GM12878 (cell line): ENCODE measurements around the gene CDSN. TPM values are rescaled to one million over a fixed set of nuclear protein-coding genes. Genes with fewer than 3 reads are reported as not detected.
A peak's percentile ranks its signal among the peaks of the same experiment; 100 is the strongest.

ENCODE experiments used
- BACH1 ChIP-seq: fragments of 450-650 bp; IDR thresholded peaks from 2 replicates; pipeline ENCODE4 v1.6.1; 2017; ENCODE audit warnings: mild to moderate bottlenecking, borderline replicate concordance
- BCLAF1 ChIP-seq: fragments of 450-650 bp; IDR thresholded peaks from 2 replicates; pipeline ENCODE4 v1.6.1; 2017; ENCODE audit warnings: antibody characterized with exemption, mild to moderate bottlenecking, moderate library complexity
- CBX5 ChIP-seq: sonication (generic); IDR thresholded peaks from 2 replicates; pipeline ENCODE4 v1.6.1; 2016; ENCODE audit warnings: low read depth, moderate library complexity, mild to moderate bottlenecking, inconsistent platforms
- FOXM1 ChIP-seq: IDR thresholded peaks from 2 replicates; pipeline ENCODE4 v1.6.1; 2012; ENCODE audit warnings: low read depth, mild to moderate bottlenecking, inconsistent platforms, low read length, moderate library complexity
- HDAC2 ChIP-seq: fragments of 200-600 bp; sonication (generic); IDR thresholded peaks from 2 replicates; pipeline ENCODE4 v1.6.1; 2017
- MYC ChIP-seq: IDR thresholded peaks from 2 replicates; pipeline ENCODE4 v1.6.1; 2011; ENCODE audit warnings: mild to moderate bottlenecking, low read length, moderate library complexity, inconsistent platforms; ENCODE audit not compliant: insufficient read depth, insufficient replicate concordance, insufficient read length, severe bottlenecking
- PML ChIP-seq: IDR thresholded peaks from 2 replicates; pipeline ENCODE4 v1.6.1; 2012; ENCODE audit warnings: low read length, inconsistent platforms
- RCOR1 ChIP-seq: conservative IDR thresholded peaks from 2 replicates; pipeline ENCODE4 v1.6.1; 2012; ENCODE audit warnings: low read depth, low read length, improper control_type of control experiment
- SKIL ChIP-seq: fragments of 450-650 bp; IDR thresholded peaks from 2 replicates; pipeline ENCODE4 v1.6.1; 2017; ENCODE audit warnings: mild to moderate bottlenecking, low read depth, inconsistent platforms; ENCODE audit not compliant: poor library complexity, severe bottlenecking
- SREBF1 ChIP-seq: IDR thresholded peaks from 2 replicates; pipeline ENCODE4 v1.6.1; 2012; ENCODE audit warnings: mild to moderate bottlenecking, low read length
- ZNF207 ChIP-seq: fragments of 450-650 bp; IDR thresholded peaks from 2 replicates; pipeline ENCODE4 v1.6.1; 2014; ENCODE audit warnings: antibody characterized with exemption, mild to moderate bottlenecking, borderline replicate concordance
- ZNF687 ChIP-seq: fragments of 450-650 bp; IDR thresholded peaks from 2 replicates; pipeline ENCODE4 v1.6.1; 2017; ENCODE audit warnings: mild to moderate bottlenecking, moderate library complexity
- polyA plus RNA-seq, 11 experiments: library from polyadenylated mRNA; depleted of rRNA in 4 of 11; unstranded in 6 of 11; stranded (reverse) in 5 of 11; fragments of >200 nt; fragmentation: Nextera tagmentation in 4 of 11; fragmentation: Illumina TruSeq in 1 of 11; extraction: Ambion mirVana in 4 of 11; extraction: Trizol in 1 of 11; gene quantifications; 1 replicate in 1 of 11; 2 replicates in 10 of 11; pipeline versions ENCODE4 v1.2.1 to v1.2.3, GENCODE V29; 2011 to 2016; ENCODE audit warnings: inconsistent platforms in 2 of 11, missing spikeins in 2 of 11, low read depth in 1 of 11
- total RNA-seq, 4 experiments: library from RNA; depleted of rRNA in 3 of 4; stranded (reverse); fragments of >200 nt in 3 of 4; fragmentation: Illumina TruSeq in 1 of 4; extraction: Trizol in 1 of 4; gene quantifications; 2 replicates each; pipeline versions ENCODE4 v1.2.1 to v1.2.3, GENCODE V29; 2013 to 2021
- TF ChIP-seq, protein P1 (sequence below): IDR thresholded peaks from 2 replicates; pipeline ENCODE4 v1.6.1; 2011; ENCODE audit warnings: mild to moderate bottlenecking, low read depth, low read length, moderate library complexity; ENCODE audit not compliant: insufficient replicate concordance
- TF ChIP-seq, protein P2 (sequence below): fragments of 450-650 bp; formaldehyde crosslinking; IDR thresholded peaks from 2 replicates; pipeline ENCODE4 v1.4.0; 2020; ENCODE audit warnings: mild to moderate bottlenecking, moderate library complexity

The CDSN gene
- total and polyA plus RNA-seq, 10 of the 15 experiments (the other 5 are each of a cell fraction or from before 2014, with no cell fraction given) = 0.01 TPM; not detected in 9

DNA sequence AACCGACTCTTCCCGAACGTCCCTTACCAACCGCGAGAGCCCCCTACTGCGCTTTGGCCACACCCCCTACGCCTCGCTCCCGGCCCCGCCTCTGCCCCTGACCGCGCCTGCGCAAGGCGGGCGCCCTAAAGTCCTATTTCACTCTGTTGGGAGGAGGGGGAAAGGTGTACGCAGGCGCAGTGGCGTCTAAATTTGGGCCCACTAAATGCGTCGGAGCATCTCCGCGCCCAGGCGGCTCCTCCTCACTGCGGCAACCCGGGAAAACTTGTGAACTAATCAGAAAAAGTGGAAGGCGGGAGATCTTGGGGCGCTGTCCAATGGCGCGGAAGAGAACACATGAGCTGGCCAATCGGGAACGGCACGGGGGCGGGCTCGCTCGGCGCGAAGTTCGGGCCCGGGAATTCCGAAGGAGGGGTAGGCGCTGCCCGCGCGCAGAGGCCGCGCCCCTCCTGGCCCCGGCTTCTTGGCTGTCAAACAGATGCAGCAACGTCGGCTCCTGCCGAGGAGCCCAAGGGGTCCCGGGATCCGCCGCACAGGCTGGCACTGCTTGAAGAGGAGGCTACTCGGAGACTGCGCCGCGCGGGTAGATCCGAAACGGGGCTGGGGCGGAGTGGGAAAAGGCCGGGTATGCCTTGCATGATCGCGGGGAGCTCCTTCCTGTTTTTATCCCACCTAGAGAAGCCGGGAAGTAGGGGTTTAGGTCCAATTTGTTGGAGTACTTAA lies 38.1 kb upstream of the CDSN start, which contains the start of gene TCF19 (continued):
- no peak for TF ChIP-seq ZNF687
- no peak for TF ChIP-seq SKIL
- 0 out of 2 replicates have a peak, but pooled peaks have one; percentile 21 for TF ChIP-seq SREBF1
- peak; percentile 59; the same call in 1 of the 2 replicates for TF ChIP-seq PML
- TF ChIP-seq ZNF207 = peak; percentile 57; the same call in 1 of the 2 replicates
- no peak for TF ChIP-seq HDAC2
- TF ChIP-seq, protein P1, sequence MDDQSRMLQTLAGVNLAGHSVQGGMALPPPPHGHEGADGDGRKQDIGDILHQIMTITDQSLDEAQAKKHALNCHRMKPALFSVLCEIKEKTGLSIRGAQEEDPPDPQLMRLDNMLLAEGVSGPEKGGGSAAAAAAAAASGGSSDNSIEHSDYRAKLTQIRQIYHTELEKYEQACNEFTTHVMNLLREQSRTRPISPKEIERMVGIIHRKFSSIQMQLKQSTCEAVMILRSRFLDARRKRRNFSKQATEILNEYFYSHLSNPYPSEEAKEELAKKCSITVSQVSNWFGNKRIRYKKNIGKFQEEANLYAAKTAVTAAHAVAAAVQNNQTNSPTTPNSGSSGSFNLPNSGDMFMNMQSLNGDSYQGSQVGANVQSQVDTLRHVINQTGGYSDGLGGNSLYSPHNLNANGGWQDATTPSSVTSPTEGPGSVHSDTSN = no peak
- no peak for TF ChIP-seq RCOR1
- TF ChIP-seq CBX5 = no peak
- TF ChIP-seq BCLAF1 = no peak
- TF ChIP-seq FOXM1 = peak; percentile 74; the same call in 1 of the 2 replicates
- no peak for TF ChIP-seq MYC
- no peak for TF ChIP-seq BACH1
- TF ChIP-seq, protein P2, sequence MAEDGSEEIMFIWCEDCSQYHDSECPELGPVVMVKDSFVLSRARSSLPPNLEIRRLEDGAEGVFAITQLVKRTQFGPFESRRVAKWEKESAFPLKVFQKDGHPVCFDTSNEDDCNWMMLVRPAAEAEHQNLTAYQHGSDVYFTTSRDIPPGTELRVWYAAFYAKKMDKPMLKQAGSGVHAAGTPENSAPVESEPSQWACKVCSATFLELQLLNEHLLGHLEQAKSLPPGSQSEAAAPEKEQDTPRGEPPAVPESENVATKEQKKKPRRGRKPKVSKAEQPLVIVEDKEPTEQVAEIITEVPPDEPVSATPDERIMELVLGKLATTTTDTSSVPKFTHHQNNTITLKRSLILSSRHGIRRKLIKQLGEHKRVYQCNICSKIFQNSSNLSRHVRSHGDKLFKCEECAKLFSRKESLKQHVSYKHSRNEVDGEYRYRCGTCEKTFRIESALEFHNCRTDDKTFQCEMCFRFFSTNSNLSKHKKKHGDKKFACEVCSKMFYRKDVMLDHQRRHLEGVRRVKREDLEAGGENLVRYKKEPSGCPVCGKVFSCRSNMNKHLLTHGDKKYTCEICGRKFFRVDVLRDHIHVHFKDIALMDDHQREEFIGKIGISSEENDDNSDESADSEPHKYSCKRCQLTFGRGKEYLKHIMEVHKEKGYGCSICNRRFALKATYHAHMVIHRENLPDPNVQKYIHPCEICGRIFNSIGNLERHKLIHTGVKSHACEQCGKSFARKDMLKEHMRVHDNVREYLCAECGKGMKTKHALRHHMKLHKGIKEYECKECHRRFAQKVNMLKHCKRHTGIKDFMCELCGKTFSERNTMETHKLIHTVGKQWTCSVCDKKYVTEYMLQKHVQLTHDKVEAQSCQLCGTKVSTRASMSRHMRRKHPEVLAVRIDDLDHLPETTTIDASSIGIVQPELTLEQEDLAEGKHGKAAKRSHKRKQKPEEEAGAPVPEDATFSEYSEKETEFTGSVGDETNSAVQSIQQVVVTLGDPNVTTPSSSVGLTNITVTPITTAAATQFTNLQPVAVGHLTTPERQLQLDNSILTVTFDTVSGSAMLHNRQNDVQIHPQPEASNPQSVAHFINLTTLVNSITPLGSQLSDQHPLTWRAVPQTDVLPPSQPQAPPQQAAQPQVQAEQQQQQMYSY = no peak
